Measurements from ENCODE around the gene CNTF. TPM values are rescaled to one million over a fixed set of nuclear protein-coding genes. Genes with fewer than 3 reads are reported as not detected.

Gene CNTF
- total and polyA plus RNA-seq, 12 donors = 0.15 to 1.6 (median 1.1) TPM

DNA sequence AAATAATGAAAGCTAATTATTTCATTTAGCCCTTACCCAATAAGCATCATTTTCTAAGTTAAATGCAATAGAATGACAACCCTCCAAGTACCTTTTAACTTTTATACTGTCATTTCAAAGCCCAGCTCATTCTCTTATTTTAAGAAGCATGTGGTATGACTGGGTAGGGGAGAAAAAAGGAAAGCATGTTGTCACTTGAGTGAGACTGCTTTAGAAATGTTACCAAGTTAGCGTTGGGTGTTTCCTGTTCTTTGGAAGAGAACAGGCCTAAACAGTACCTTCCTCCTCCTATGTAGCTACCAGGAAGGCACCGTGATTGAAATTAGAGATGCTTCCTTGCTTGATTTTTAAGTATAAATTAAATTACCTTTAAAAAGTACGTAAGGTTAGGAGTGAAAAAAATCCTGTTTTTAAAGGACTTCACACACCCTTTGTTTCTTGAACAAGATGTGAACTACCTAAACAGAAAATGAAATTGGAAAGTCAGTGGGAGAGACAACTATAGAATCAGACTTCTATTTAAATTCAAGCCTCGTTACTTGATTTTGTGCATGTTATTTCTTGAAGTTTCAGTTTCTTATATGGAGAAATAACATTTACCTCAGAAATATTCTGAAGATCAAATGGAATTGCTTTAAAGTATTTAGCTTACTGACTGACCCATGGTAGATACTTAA is 741 bp upstream of the CNTF start:
- TF ChIP-seq, protein P1, sequence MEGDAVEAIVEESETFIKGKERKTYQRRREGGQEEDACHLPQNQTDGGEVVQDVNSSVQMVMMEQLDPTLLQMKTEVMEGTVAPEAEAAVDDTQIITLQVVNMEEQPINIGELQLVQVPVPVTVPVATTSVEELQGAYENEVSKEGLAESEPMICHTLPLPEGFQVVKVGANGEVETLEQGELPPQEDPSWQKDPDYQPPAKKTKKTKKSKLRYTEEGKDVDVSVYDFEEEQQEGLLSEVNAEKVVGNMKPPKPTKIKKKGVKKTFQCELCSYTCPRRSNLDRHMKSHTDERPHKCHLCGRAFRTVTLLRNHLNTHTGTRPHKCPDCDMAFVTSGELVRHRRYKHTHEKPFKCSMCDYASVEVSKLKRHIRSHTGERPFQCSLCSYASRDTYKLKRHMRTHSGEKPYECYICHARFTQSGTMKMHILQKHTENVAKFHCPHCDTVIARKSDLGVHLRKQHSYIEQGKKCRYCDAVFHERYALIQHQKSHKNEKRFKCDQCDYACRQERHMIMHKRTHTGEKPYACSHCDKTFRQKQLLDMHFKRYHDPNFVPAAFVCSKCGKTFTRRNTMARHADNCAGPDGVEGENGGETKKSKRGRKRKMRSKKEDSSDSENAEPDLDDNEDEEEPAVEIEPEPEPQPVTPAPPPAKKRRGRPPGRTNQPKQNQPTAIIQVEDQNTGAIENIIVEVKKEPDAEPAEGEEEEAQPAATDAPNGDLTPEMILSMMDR (IDR thresholded peaks at IDR 0.05) = no peak
- peak overlapping the region in 4 of 10 donors; percentile 3 to 27 (median 10) for H3K27ac ChIP-seq
- H3K4me1 ChIP-seq = peaks cover 5 to 45% (median 21%) of the 10 kb centered on the region in 9 donors
- H3K4me3 ChIP-seq = no peak overlapping the region
- H3K36me3 ChIP-seq = peaks cover 0 to 93% (median 48%) of the 10 kb centered on the region in 9 donors
- ATAC-seq = no peak
- no peaks in the 10 kb centered on the region for H3K27me3 ChIP-seq
- 84 to 86% methylated on average over 4 of the region's 4 CpGs for WGBS, 2 donors
- no peak for DNase-seq
- no peaks in the 10 kb centered on the region for H3K9me3 ChIP-seq
- intact Hi-C loops (cut with DNase I) = loop anchor here in 2 of 10 donors (10.0 kb wide), 1 partner anchor 47 kb away; the partner anchor contains the start of genes LPXN (in 2 of the 2) and ZFP91 (in 2 of the 2)

DNA sequence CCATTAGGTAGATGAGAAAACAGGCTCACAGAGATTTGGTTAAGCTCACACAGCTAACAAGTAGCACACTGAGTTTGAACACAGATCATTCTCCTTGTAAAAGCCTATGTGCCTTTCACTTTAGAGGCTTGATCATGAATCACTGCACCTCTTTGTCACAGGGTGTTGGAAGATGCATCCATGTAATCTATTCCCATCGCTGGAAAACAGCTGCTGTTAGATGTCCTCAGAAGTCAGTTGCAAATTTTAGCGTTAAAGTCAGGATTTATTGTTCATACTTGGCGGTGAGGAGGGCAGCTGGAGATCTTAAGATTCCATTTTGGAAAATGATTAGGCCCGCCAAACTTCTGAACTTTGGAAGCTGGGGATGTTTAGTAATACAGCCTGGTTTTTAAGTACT is 2.6 kb downstream of the CNTF start:
- intact Hi-C loops (cut with DNase I) = loop anchor here in 5 of 10 donors (5.0 to 10.0 kb wide), 2 partner anchors 48 to 50 kb away; partner anchors contain the start of genes LPXN (in 5 of the 5) and ZFP91 (in 5 of the 5)
- H3K36me3 ChIP-seq = peaks cover 0 to 59% (median 24%) of the 10 kb centered on the region in 9 donors
- H3K27ac ChIP-seq = no peak overlapping the region
- H3K4me3 ChIP-seq = no peak overlapping the region
- H3K27me3 ChIP-seq = no peaks in the 10 kb centered on the region
- ATAC-seq (no peak), DNase-seq (no peak)
- H3K9me3 ChIP-seq = no peaks in the 10 kb centered on the region
- TF ChIP-seq, protein P1 (IDR thresholded peaks at IDR 0.05) = no peak
- H3K4me1 ChIP-seq = peaks cover 0 to 34% (median 17%) of the 10 kb centered on the region in 9 donors
- WGBS, 2 donors = 95 to 97% methylated on average over 4 of the region's 4 CpGs

DNA sequence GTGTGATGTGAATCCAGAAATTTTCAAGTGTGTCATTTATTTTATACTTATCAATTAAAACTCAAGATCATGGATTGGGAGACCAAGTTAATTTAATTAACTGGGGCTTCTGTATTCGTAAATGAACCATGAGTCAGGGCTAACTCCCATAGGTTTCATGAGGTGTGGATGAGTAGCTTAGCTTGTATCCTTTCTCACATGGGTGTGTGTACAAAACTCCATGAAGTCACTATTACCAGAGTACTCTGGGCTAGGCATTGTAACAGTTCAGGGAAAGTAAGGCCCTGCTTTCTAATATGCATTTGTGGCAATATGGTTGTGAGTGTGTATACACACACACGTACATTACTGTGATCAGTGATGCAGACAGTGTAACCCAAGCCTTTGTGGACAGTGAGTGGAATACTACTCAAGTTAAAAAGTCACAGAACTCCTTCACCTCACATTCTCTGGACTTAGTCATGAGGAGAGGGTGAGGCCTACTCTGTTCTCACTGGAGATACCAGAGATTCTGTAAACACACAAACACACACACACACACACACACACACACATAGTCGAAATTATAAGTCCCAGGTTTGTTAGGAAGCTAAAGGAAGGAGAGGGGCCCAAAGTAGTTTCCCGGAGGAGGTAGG is 3.5 kb downstream of the CNTF start:
- DNase-seq (no peak), ATAC-seq (peak in 1 of 8 donors; percentile 8)
- Histone ChIP-seq H3K4me3 (no peak overlapping the region), H3K27ac (no peak overlapping the region), H3K4me1 (peaks cover 0 to 34% (median 17%) of the 10 kb centered on the region in 9 donors), H3K36me3 (peaks cover 0 to 51% (median 22%) of the 10 kb centered on the region in 9 donors), H3K9me3 (no peaks in the 10 kb centered on the region), H3K27me3 (no peaks in the 10 kb centered on the region)
- TF ChIP-seq, protein P1 (IDR thresholded peaks at IDR 0.05) = no peak
- 93 to 97% methylated on average over 4 of the region's 4 CpGs for WGBS, 2 donors
- intact Hi-C loops (cut with DNase I) = loop anchor here in 5 of 10 donors (5.0 to 10.0 kb wide), 2 partner anchors 49 to 51 kb away; partner anchors contain the start of genes LPXN (in 5 of the 5) and ZFP91 (in 5 of the 5)

DNA sequence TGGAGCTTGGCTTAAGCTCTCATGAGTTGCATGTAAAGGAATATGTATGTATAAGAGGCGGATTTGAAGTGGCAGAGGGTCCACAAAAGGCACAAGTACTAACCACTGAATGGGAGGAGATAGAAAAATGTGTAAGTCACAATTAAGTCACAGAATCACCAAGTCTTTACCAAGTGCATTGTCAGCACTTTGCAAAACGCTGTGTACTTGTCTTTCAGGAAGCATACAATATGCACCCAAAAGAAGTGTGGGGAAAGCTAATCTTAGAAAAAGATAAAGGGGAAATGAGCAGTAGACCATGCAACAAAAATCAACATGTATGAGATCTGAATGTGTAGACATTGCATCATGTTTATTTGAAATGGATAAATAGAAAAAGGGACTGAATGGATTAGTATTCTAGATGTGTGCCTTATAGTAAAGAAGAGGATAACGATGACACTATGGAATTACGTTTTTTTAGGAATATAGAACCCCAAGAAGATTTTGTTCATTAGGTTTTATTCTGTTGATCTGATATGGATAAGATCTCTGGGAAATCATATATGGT is 4.5 kb downstream of the CNTF start:
- WGBS, 2 donors = 79 to 80% methylated on average over 4 of the region's 4 CpGs
- DNase-seq = no peak

More for the DNA sequence above, 4.5 kb downstream of the CNTF start:
- Histone ChIP-seq H3K9me3 (no peaks in the 10 kb centered on the region), H3K27me3 (no peaks in the 10 kb centered on the region), H3K4me1 (peaks cover 0 to 33% (median 17%) of the 10 kb centered on the region in 9 donors), H3K27ac (peak overlapping the region in 6 of 10 donors; percentile 0 to 76 (median 42)), H3K36me3 (peaks cover 0 to 40% (median 22%) of the 10 kb centered on the region in 9 donors), H3K4me3 (no peak overlapping the region)
- TF ChIP-seq, protein P1 (IDR thresholded peaks at IDR 0.05) = no peak
- no peak for ATAC-seq
- intact Hi-C loops (cut with DNase I) = loop anchor here in 5 of 10 donors (5.0 to 10.0 kb wide), 2 partner anchors 50 to 52 kb away; partner anchors contain the start of genes LPXN (in 5 of the 5) and ZFP91 (in 5 of the 5)

Measured in heart right ventricle (tissue), 16 donors.